ENCODE data around the gene ZNF786.

Gene ZNF786

DNA sequence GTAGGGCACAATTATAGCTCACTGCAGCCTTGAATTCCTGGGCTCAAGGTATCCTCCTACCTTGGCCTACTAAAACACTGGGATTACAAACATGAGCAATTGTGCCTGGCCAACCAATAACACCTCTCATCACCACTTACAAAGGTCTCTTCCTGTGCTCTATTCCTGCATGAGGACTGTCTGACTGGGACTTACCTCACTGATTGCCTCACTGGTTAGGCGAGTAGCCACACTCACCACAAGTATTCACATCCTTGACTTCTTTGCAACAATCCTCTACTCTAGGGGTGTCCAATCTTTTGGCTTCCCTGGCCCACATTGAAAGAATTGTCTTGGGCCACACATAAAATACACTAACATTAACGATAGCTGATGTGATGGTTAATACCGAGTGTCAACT, 39.6 kb downstream of the ZNF786 start:
- no peak overlapping the region for H2BK120ac ChIP-seq (ENCODE audit: low read depth, low read length)
- no peaks in the 10 kb centered on the region for H3K4me1 ChIP-seq (ENCODE audit: control insufficient read depth in 2 of 2, insufficient read depth in 1 of 2, low read depth in 1 of 2, low read length in 2 of 2)
- no peak overlapping the region for H2AK5ac ChIP-seq (ENCODE audit: low read depth, low read length)
- H3K36me3 ChIP-seq (replicated peaks in 1 of 2; ENCODE audit: control insufficient read depth in 2 of 2, insufficient read depth in 2 of 2, low read length in 2 of 2) = no peaks in the 10 kb centered on the region
- no peak overlapping the region for H3K4me3 ChIP-seq (ENCODE audit: low read length in 2 of 2)
- no peaks in the 10 kb centered on the region for H3K27me3 ChIP-seq (ENCODE audit: control insufficient read depth in 3 of 3, insufficient read depth in 3 of 3, low read depth in 1 of 3, low read length in 3 of 3)
- no peak overlapping the region for H3K9ac ChIP-seq (ENCODE audit: low read depth, low read length, poor library complexity)
- no peak overlapping the region for H2BK12ac ChIP-seq (ENCODE audit: low read length)
- H2BK15ac ChIP-seq (ENCODE audit: low read length) = no peak overlapping the region
- no peak overlapping the region for H2BK5ac ChIP-seq (ENCODE audit: low read length)
- H3K23ac ChIP-seq (ENCODE audit: low read depth, low read length, poor library complexity) = no peak overlapping the region
- no peak overlapping the region for H3K27ac ChIP-seq (replicated peaks; ENCODE audit: low read length)
- no peaks in the 10 kb centered on the region for H3K9me3 ChIP-seq (replicated peaks in 1 of 2; ENCODE audit: control insufficient read depth in 2 of 2, insufficient read depth in 1 of 2, low read depth in 1 of 2, low read length in 2 of 2)
- DNase-seq (ENCODE audit: low spot score) = no peak
- H3K79me1 ChIP-seq (ENCODE audit: low read depth, low read length) = no peaks in the 10 kb centered on the region
- no peak overlapping the region for H3K4ac ChIP-seq (ENCODE audit: low read length)
- no peak overlapping the region for H2AFZ ChIP-seq (ENCODE audit: low read length)
- H4K8ac ChIP-seq (ENCODE audit: low read depth, low read length) = no peak overlapping the region
- H3K14ac ChIP-seq (ENCODE audit: low read length) = no peak overlapping the region
- no peak overlapping the region for H4K91ac ChIP-seq (ENCODE audit: low read depth, low read length, poor library complexity)
- no CpG with 5 or more reads among the region's 3 CpGs for WGBS, 2 donors (ENCODE audit: extremely low coverage in 2 of 2, insufficient read length in 2 of 2, insufficient replicate concordance in 1 of 2)
- H3K4me2 ChIP-seq (ENCODE audit: insufficient read depth, low read length, poor library complexity, severe bottlenecking) = no peak overlapping the region
- no peak overlapping the region for H3K18ac ChIP-seq (ENCODE audit: low read length)

DNA sequence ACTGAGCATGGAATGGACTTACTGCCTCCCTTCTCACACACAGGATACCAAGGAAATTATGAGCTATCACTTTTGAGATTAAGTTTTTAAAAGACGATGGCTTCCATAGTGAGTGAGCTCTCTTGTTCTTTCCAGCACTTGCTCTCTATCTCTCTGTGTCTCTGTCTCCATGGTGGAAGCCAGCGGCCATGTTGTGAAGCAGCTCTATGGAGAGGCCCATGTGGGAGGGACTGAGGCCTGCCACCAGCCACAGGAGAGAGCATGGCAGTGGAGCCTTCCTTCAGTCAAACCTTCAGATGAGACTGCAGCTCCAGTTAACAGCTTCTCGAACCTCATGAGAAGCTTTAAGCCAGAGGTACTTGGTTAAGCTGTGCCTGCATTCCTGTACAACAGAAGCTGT, 41.7 kb downstream of the ZNF786 start:
- Histone ChIP-seq H3K9ac (ENCODE audit: low read depth, low read length, poor library complexity) (no peak overlapping the region), H3K27me3 (ENCODE audit: control insufficient read depth in 3 of 3, insufficient read depth in 3 of 3, low read depth in 1 of 3, low read length in 3 of 3) (no peaks in the 10 kb centered on the region), H2BK5ac (ENCODE audit: low read length) (no peak overlapping the region), H3K27ac (replicated peaks; ENCODE audit: low read length) (no peak overlapping the region), H3K4me1 (ENCODE audit: control insufficient read depth in 2 of 2, insufficient read depth in 1 of 2, low read depth in 1 of 2, low read length in 2 of 2) (peaks cover 0 to 1% of the 10 kb centered on the region in 2 donors), H4K8ac (ENCODE audit: low read depth, low read length) (no peak overlapping the region), H3K4ac (ENCODE audit: low read length) (no peak overlapping the region), H2AK5ac (ENCODE audit: low read depth, low read length) (no peak overlapping the region), H2BK12ac (ENCODE audit: low read length) (no peak overlapping the region), H2BK120ac (ENCODE audit: low read depth, low read length) (no peak overlapping the region), H3K36me3 (replicated peaks in 1 of 2; ENCODE audit: control insufficient read depth in 2 of 2, insufficient read depth in 2 of 2, low read length in 2 of 2) (no peaks in the 10 kb centered on the region), H3K23ac (ENCODE audit: low read depth, low read length, poor library complexity) (no peak overlapping the region), H2AFZ (ENCODE audit: low read length) (peak overlapping the region; percentile 54), H3K18ac (ENCODE audit: low read length) (no peak overlapping the region), H3K79me1 (ENCODE audit: low read depth, low read length) (no peaks in the 10 kb centered on the region), H4K91ac (ENCODE audit: low read depth, low read length, poor library complexity) (no peak overlapping the region), H3K4me3 (ENCODE audit: low read length in 2 of 2) (no peak overlapping the region), H2BK15ac (ENCODE audit: low read length) (no peak overlapping the region), H3K14ac (ENCODE audit: low read length) (no peak overlapping the region), H3K4me2 (ENCODE audit: insufficient read depth, low read length, poor library complexity, severe bottlenecking) (no peak overlapping the region), H3K9me3 (replicated peaks in 1 of 2; ENCODE audit: control insufficient read depth in 2 of 2, insufficient read depth in 1 of 2, low read depth in 1 of 2, low read length in 2 of 2) (peaks cover 0 to 1% of the 10 kb centered on the region in 2 donors)
- DNase-seq (ENCODE audit: low spot score) = no peak
- no CpG with 5 or more reads among the region's 3 CpGs for WGBS, 2 donors (ENCODE audit: extremely low coverage in 2 of 2, insufficient read length in 2 of 2, insufficient replicate concordance in 1 of 2)

DNA sequence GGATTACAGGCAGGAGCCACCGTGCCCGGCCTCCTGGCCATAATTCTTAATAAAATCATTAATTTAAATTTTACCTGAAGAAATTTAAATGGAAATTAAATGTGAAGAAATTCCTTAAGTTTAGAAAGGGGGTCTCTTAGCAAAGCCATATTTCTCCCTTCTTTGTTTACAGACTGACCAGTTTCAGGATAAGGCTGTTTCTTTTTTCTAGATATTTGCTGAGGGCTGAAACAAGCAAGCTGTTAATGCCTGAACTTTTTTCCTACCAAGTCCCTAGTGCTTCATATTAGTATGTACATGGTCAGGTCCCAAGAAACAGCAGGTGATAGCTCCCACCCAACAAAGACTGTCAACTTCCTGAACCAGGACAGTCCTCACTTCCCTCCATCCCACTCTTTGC, 44.1 kb downstream of the ZNF786 start:
- Histone ChIP-seq H3K9ac (ENCODE audit: low read depth, low read length, poor library complexity) (no peak overlapping the region), H2BK12ac (ENCODE audit: low read length) (no peak overlapping the region), H3K18ac (ENCODE audit: low read length) (no peak overlapping the region), H2AK5ac (ENCODE audit: low read depth, low read length) (no peak overlapping the region), H2AFZ (ENCODE audit: low read length) (no peak overlapping the region), H3K4me1 (ENCODE audit: control insufficient read depth in 2 of 2, insufficient read depth in 1 of 2, low read depth in 1 of 2, low read length in 2 of 2) (peaks cover 0 to 1% of the 10 kb centered on the region in 2 donors), H3K27ac (replicated peaks; ENCODE audit: low read length) (no peak overlapping the region), H3K4ac (ENCODE audit: low read length) (no peak overlapping the region), H3K4me2 (ENCODE audit: insufficient read depth, low read length, poor library complexity, severe bottlenecking) (no peak overlapping the region), H3K27me3 (ENCODE audit: control insufficient read depth in 3 of 3, insufficient read depth in 3 of 3, low read depth in 1 of 3, low read length in 3 of 3) (no peaks in the 10 kb centered on the region), H3K23ac (ENCODE audit: low read depth, low read length, poor library complexity) (no peak overlapping the region), H2BK15ac (ENCODE audit: low read length) (no peak overlapping the region), H4K8ac (ENCODE audit: low read depth, low read length) (no peak overlapping the region), H3K36me3 (replicated peaks in 1 of 2; ENCODE audit: control insufficient read depth in 2 of 2, insufficient read depth in 2 of 2, low read length in 2 of 2) (no peaks in the 10 kb centered on the region), H3K9me3 (replicated peaks in 1 of 2; ENCODE audit: control insufficient read depth in 2 of 2, insufficient read depth in 1 of 2, low read depth in 1 of 2, low read length in 2 of 2) (peaks cover 0 to 1% of the 10 kb centered on the region in 2 donors), H3K79me1 (ENCODE audit: low read depth, low read length) (no peaks in the 10 kb centered on the region), H2BK120ac (ENCODE audit: low read depth, low read length) (no peak overlapping the region), H3K4me3 (ENCODE audit: low read length in 2 of 2) (no peak overlapping the region), H4K91ac (ENCODE audit: low read depth, low read length, poor library complexity) (no peak overlapping the region), H3K14ac (ENCODE audit: low read length) (no peak overlapping the region), H2BK5ac (ENCODE audit: low read length) (no peak overlapping the region)
- no peak for DNase-seq (ENCODE audit: low spot score)
- WGBS, 2 donors (ENCODE audit: extremely low coverage in 2 of 2, insufficient read length in 2 of 2, insufficient replicate concordance in 1 of 2) = no CpG with 5 or more reads among the region's 2 CpGs

DNA sequence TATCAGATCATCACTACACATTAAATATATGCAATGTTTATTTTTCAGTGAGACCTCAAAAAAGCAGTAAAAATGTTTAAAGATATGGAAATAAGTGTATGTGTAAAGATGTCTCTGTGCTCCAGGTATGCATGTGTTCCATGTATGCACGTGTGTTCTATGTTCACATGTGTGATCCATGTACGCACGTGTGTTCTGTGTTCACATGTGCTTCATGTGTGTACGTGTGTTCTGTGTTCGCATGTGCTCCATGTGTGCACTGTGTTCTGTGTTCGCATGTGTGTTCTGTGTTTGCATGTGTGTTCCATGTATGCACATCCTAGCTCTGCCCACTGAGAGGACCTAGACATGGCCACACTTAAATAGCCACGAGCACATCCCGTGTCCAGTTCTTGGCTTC, 46.6 kb downstream of the ZNF786 start:
- no peak overlapping the region for H4K91ac ChIP-seq (ENCODE audit: low read depth, low read length, poor library complexity)
- no peak overlapping the region for H2BK120ac ChIP-seq (ENCODE audit: low read depth, low read length)
- no peak overlapping the region for H2AFZ ChIP-seq (ENCODE audit: low read length)
- no peak overlapping the region for H3K27ac ChIP-seq (replicated peaks; ENCODE audit: low read length)
- no peaks in the 10 kb centered on the region for H3K36me3 ChIP-seq (replicated peaks in 1 of 2; ENCODE audit: control insufficient read depth in 2 of 2, insufficient read depth in 2 of 2, low read length in 2 of 2)
- no peak overlapping the region for H4K8ac ChIP-seq (ENCODE audit: low read depth, low read length)
- H3K79me1 ChIP-seq (ENCODE audit: low read depth, low read length) = no peaks in the 10 kb centered on the region
- no peak overlapping the region for H2BK5ac ChIP-seq (ENCODE audit: low read length)
- H3K4me2 ChIP-seq (ENCODE audit: insufficient read depth, low read length, poor library complexity, severe bottlenecking) = no peak overlapping the region
- no peak overlapping the region for H2BK12ac ChIP-seq (ENCODE audit: low read length)
- H3K4me3 ChIP-seq (ENCODE audit: low read length in 2 of 2) = no peak overlapping the region
- no peaks in the 10 kb centered on the region for H3K27me3 ChIP-seq (ENCODE audit: control insufficient read depth in 3 of 3, insufficient read depth in 3 of 3, low read depth in 1 of 3, low read length in 3 of 3)
- H3K14ac ChIP-seq (ENCODE audit: low read length) = peak overlapping the region; percentile 99
- no peak overlapping the region for H3K18ac ChIP-seq (ENCODE audit: low read length)
- peaks cover 0 to 1% of the 10 kb centered on the region in 2 donors for H3K4me1 ChIP-seq (ENCODE audit: control insufficient read depth in 2 of 2, insufficient read depth in 1 of 2, low read depth in 1 of 2, low read length in 2 of 2)
- peak overlapping the region; percentile 17 for H3K4ac ChIP-seq (ENCODE audit: low read length)
- H3K23ac ChIP-seq (ENCODE audit: low read depth, low read length, poor library complexity) = no peak overlapping the region
- no peak overlapping the region for H2AK5ac ChIP-seq (ENCODE audit: low read depth, low read length)
- no CpG with 5 or more reads among the region's 8 CpGs for WGBS, 2 donors (ENCODE audit: extremely low coverage in 2 of 2, insufficient read length in 2 of 2, insufficient replicate concordance in 1 of 2)
- H2BK15ac ChIP-seq (ENCODE audit: low read length) = no peak overlapping the region
- DNase-seq (ENCODE audit: low spot score) = no peak
- peak overlapping the region; percentile 72 for H3K9ac ChIP-seq (ENCODE audit: low read depth, low read length, poor library complexity)
- H3K9me3 ChIP-seq (replicated peaks in 1 of 2; ENCODE audit: control insufficient read depth in 2 of 2, insufficient read depth in 1 of 2, low read depth in 1 of 2, low read length in 2 of 2) = peaks cover 0 to 1% of the 10 kb centered on the region in 2 donors
